ENCODE data around the gene SIPA1L2.
"Not testable (repeated sequence)": the region's sequence is repeated elsewhere in the genome, so short reads cannot be mapped to it uniquely, and the experiment has no call there.

Gene SIPA1L2

GRCh38 chr1:232617237-232617636 lies 12.7 kb downstream of the SIPA1L2 start:
- H3K4me3 ChIP-seq (ENCODE audit: low read length): no peak overlapping the region
- DNase-seq (ENCODE audit: low read depth): no peak
- TF ChIP-seq CTCF (IDR thresholded peaks at IDR 0.05; ENCODE audit: insufficient read depth, low read depth, low read length, missing control alignments): no peak

- no peak for DNase-seq (ENCODE audit: low read depth)
- H3K4me3 ChIP-seq (ENCODE audit: low read length): no peak overlapping the region
- TF ChIP-seq CTCF (IDR thresholded peaks at IDR 0.05; ENCODE audit: insufficient read depth, low read depth, low read length, missing control alignments): no peak
These were observed 14.6 kb downstream of the SIPA1L2 start for GRCh38 chr1:232615306-232615800.

DNA sequence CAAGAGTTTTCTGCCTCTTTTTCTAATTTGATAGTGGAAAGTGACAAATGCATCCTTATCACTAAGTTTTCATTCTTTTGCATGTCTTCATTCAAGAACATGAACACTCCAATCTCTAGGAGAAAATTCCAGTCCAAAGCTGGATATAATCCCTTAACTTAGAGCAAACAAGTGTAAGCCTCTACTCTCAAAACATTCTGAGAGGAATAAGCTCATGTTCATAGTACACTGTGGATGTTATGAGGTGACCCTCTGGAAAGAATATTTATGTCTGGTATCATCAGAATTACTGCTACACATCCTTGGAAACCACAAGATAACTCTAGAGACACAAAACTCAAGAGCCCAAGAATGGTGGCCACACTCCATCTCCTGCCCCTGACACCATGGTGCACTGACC lies 15.1 kb downstream of the SIPA1L2 start:
- no peak overlapping the region for H3K4me3 ChIP-seq (ENCODE audit: low read length)
- TF ChIP-seq CTCF (IDR thresholded peaks at IDR 0.05; ENCODE audit: insufficient read depth, low read depth, low read length, missing control alignments): no peak
- DNase-seq (ENCODE audit: low read depth): no peak

- H3K4me3 ChIP-seq (ENCODE audit: low read length): no peak overlapping the region
- DNase-seq (ENCODE audit: low read depth): peak; percentile 11
- no peak for TF ChIP-seq CTCF (IDR thresholded peaks at IDR 0.05; ENCODE audit: insufficient read depth, low read depth, low read length, missing control alignments)
These were observed 16.1 kb downstream of the SIPA1L2 start for GRCh38 chr1:232613752-232614381.

DNA sequence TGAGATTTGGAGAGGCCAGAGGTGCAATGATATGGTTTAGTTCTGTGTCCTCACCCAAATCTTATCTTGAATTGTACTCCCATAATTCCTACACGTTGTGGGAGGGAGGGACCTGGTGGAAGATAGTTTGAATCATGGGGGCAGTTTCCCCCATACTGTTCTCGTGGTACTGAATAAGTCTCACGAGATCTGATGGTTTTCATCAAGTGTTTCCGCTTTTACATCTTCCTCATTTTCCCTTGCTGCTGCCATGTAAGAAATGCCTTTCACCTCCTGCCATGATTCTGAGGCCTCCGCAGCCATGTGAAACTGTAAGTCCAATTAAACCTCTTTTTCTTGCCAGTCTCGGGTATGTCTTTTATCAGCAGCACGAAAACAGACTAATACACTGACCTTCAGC lies 17.1 kb downstream of the SIPA1L2 start:
- DNase-seq (ENCODE audit: low read depth); H3K4me3 ChIP-seq (ENCODE audit: low read length): not testable (repeated sequence)

DNA sequence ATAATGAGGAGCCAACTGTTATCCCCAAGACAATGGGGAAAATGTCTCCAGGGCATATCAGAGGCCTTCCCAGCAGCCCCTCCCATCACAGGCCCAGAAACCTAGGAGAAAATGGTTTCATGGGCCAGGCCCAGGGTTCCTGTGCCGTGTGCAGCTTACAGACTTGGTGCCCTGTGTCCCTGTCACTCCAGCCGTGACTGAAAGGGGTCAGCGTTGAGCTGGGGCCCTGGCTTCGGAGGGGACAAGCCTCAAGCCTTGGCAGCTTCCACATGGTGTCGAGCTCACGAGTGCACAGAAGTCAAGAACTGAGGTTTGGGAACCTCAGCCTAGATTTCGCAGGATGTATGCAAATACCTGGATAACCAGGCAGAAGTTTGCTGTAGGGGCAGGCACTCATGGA lies 18.1 kb downstream of the SIPA1L2 start:
- no peak for DNase-seq (ENCODE audit: low read depth)
- no peak for TF ChIP-seq CTCF (IDR thresholded peaks at IDR 0.05; ENCODE audit: insufficient read depth, low read depth, low read length, missing control alignments)

GRCh38 chr1:232610902-232611745 lies 18.8 kb downstream of the SIPA1L2 start:
- H3K4me3 ChIP-seq (ENCODE audit: low read length); DNase-seq (ENCODE audit: low read depth): not testable (repeated sequence)

More for the DNA sequence above, 18.1 kb downstream of the SIPA1L2 start:
- no peak overlapping the region for H3K4me3 ChIP-seq (ENCODE audit: low read length)

Data from epithelial cell of esophagus (primary cell).